ENCODE data around the gene RNU6-8.
A peak's percentile ranks its signal among the peaks of the same experiment; 100 is the strongest.

Gene RNU6-8

GRCh38 chr14:32202998-32203882 lies at the start of gene RNU6-8:
TSS of gene RNU6-8 (minus strand) at chr14:32203269.
- DNase-seq (ENCODE audit: low read depth) = peak; percentile 79

GRCh38 chr14:32252030-32252670 lies 49.1 kb upstream of the RNU6-8 start:
- peak; percentile 50 for DNase-seq (ENCODE audit: low read depth)

GRCh38 chr14:32251530-32251929 lies 48.5 kb upstream of the RNU6-8 start:
- DNase-seq (ENCODE audit: low read depth) = no peak

- DNase-seq (ENCODE audit: low read depth) = no peak
These were observed 47.6 kb upstream of the RNU6-8 start for GRCh38 chr14:32250681-32251080.

- DNase-seq (ENCODE audit: low read depth) = no peak
These were observed 46.7 kb upstream of the RNU6-8 start for GRCh38 chr14:32249780-32250179.

DNA sequence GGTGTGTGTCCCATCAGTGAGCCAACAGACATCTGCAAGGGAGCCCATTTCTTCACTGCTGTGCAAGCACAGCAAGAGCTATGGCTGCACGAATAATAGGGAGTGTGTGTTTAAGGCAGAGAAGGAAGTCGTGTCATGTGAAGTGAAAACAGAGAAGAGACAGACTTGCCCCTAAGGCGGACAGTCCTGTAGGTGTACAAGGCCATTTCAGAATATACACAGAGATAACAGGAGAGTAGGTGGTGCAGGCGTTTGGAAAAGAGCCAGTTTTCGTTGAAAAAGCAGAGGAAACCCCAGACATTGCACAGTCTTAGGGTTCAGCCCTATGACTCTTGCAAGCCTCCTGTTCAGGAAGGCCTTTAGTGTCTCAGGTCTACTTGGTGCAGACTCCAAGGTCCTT lies 46.3 kb upstream of the RNU6-8 start:
- no peak for DNase-seq (ENCODE audit: low read depth)

GRCh38 chr14:32246751-32247150 lies 43.7 kb upstream of the RNU6-8 start:
- no peak for DNase-seq (ENCODE audit: low read depth)

- no peak for DNase-seq (ENCODE audit: low read depth)
These were observed 41.3 kb upstream of the RNU6-8 start for GRCh38 chr14:32244404-32244803.

DNA sequence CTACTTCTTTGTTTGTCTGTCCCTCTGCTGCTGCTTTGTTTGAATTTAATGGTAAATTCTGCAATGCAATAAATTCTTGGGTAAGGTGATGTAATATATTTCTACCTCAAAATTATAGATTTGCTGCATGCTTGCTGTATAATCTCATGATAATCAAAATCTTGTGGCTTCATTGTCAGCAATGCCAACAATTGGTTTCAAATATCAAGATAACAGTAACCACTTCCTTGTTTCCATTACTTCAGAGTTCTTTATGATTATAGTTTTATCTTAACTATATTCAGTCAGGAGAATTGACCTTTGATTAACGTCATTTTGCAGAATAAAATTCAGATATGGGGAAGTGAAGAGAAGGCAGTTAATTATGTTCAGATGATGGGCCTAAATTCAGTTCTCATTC lies 30.2 kb upstream of the RNU6-8 start:
- DNase-seq (ENCODE audit: low read depth) = no peak

DNA sequence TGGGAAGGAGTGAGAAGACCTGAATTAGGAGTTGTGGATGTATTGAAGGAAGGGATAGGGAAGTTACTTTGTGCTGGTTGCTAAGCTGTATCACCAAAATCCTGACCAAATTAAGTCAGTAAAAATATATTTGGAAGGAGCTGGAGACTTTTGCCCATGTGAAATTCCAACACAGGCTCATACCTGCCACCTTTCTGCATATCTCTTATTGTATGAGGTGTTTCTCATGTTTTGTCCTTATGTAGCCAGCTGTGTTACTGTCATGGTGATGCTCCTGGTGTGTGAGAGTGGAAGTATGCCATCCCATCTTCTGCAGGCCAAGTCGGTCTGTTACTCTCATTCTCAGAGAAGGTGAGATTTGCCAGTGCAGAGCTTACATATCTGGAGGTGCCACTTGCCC lies 29.4 kb upstream of the RNU6-8 start:
- no peak for DNase-seq (ENCODE audit: low read depth)

- peak; percentile 38 for DNase-seq (ENCODE audit: low read depth)
These were observed 27.7 kb upstream of the RNU6-8 start for GRCh38 chr14:32230695-32231280.

GRCh38 chr14:32230181-32230580 lies 27.1 kb upstream of the RNU6-8 start:
- no peak for DNase-seq (ENCODE audit: low read depth)

GRCh38 chr14:32226056-32226455 lies 23.0 kb upstream of the RNU6-8 start:
- no peak for DNase-seq (ENCODE audit: low read depth)

DNA sequence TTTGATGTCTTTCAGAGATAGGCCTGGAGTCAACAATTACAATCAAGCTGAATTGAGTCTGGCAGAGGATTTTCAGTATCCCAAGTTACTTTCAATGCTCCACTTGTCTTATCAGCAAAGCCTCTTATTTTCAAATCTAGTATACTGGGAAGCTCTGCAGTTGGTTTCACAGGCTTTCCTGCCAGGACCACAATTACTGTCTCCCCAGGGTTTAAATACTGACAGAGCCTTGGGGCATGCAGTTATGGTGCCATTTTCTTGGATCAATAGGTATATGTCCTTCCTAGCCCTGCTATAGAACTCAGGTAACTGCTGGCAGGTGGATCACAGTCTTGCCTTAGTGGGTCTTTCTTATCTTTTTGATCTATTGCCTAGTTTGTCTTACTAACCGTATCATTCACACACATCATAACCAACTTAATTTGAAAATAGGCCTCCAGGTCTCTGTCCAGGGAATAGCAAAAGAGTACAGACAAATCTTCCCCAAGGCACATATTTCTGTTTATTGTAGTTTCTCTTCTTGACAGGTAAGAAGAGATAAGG lies 22.4 kb upstream of the RNU6-8 start:
- no peak for DNase-seq (ENCODE audit: low read depth)

GRCh38 chr14:32224737-32225377 lies 21.8 kb upstream of the RNU6-8 start:
- DNase-seq (ENCODE audit: low read depth) = no peak

DNA sequence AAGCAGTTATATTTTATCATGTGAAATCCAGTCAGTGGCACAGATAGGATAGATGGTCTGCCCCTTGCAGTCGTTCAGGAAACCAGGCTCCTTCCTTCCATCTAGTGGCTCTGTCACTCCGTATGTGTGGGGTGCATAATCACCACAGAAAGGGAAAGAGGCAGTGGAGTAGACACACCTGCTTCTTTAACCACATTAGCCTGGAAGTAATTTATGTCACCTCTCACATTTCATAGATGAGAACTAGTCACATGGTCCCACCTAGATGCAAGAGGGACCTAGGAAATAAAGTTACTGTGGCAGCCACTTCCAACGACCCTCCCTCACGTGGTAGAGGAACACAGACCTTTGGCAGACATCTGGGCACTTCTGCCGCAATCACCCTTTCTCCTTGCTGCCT lies 14.2 kb upstream of the RNU6-8 start:
- no peak for DNase-seq (ENCODE audit: low read depth)

DNA sequence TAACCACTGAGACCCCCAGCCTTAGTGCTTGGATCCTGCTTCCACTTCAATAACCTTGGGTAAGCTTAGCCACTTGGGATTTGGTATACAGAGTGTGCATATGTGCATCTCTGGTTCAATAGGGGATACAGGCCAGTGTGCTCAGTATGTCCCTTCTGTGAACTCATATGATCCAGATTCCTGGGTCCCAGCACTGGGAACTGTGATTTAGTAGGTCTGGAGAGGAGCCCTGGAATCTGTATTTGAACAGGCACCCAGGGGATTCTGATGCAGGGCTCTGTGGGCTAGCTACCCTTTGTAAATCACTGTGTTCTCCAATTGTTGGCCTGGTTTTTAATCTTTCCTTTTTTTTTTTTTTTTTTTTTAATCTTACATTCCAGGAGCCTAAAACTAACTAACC lies 9.8 kb upstream of the RNU6-8 start:
- no peak for DNase-seq (ENCODE audit: low read depth)

DNA sequence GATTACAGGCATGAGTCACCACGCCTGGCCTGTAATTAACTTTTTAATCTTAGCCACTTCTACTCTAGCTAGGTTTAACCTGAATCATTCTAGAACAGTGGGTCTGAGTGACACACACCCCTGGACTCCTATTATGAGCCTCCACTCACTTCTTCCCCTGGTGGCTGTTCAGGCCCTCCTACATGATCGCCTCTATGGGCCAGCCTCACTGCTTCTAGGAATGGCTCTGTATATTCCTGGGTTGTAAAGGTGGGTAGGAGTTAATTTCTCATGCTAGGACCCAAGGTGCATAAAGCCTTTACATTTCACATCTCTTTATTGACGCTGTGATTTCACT lies 8.0 kb upstream of the RNU6-8 start:
- no peak for DNase-seq (ENCODE audit: low read depth)

- DNase-seq (ENCODE audit: low read depth) = no peak
These were observed 6.4 kb upstream of the RNU6-8 start for GRCh38 chr14:32209471-32209870.

- no peak for DNase-seq (ENCODE audit: low read depth)
These were observed 5.4 kb upstream of the RNU6-8 start for GRCh38 chr14:32208490-32208889.

GRCh38 chr14:32206552-32206951 lies 3.5 kb upstream of the RNU6-8 start:
- no peak for DNase-seq (ENCODE audit: low read depth)

GRCh38 chr14:32205984-32206383 lies 2.9 kb upstream of the RNU6-8 start:
- DNase-seq (ENCODE audit: low read depth) = no peak

GRCh38 chr14:32205554-32205953 lies 2.5 kb upstream of the RNU6-8 start:
- no peak for DNase-seq (ENCODE audit: low read depth)

All from HS-27A (cell line).